ENCODE measurements around the gene CLCA1. TPM values are rescaled to one million over a fixed set of nuclear protein-coding genes. Genes with fewer than 3 reads are reported as not detected.

Gene CLCA1
- total RNA-seq, 4 donors from 2014 or later = not detected

DNA sequence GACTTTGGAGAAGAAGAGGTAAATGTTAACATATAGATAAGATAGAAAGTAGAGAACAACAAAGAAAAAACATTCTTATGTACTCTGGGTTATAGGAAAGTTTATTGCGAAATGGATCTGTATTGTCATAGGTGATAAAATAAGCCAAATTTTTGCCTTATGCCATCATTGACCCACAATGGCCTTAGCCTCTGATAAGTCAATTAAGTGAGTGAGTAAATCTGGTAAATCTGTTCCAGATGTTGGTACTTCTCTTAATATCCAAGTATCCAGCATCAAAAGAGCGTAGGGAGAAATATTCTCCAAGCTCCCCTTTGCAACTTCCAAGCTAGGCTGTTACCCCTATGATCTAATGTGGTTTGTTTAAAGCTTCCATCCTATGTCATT, 39.8 kb downstream of the CLCA1 start:
- ATAC-seq (ENCODE audit: low FRiP score) (no peak), DNase-seq (ENCODE audit: low spot score) (no peak)
- TF ChIP-seq, protein P1, sequence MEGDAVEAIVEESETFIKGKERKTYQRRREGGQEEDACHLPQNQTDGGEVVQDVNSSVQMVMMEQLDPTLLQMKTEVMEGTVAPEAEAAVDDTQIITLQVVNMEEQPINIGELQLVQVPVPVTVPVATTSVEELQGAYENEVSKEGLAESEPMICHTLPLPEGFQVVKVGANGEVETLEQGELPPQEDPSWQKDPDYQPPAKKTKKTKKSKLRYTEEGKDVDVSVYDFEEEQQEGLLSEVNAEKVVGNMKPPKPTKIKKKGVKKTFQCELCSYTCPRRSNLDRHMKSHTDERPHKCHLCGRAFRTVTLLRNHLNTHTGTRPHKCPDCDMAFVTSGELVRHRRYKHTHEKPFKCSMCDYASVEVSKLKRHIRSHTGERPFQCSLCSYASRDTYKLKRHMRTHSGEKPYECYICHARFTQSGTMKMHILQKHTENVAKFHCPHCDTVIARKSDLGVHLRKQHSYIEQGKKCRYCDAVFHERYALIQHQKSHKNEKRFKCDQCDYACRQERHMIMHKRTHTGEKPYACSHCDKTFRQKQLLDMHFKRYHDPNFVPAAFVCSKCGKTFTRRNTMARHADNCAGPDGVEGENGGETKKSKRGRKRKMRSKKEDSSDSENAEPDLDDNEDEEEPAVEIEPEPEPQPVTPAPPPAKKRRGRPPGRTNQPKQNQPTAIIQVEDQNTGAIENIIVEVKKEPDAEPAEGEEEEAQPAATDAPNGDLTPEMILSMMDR (IDR thresholded peaks at IDR 0.05) = no peak

DNA sequence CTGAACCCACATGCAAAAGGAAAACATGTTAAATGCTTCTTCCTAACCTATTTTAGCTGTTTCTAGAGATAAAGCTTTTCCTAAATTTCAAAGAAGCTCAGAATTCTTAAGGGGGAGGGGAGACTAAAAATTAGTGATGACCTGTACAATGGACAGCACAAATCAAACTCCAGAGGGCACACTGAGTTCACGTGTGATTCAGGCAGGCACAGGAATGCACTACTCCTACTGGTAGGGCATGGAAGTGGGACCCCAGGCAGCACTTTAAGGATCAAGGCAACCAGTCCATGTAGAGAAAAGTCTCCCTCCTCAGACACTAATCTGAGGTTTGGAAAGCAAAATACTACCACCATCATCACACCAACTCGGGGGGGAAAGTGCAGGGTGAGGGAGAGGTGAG, 46.9 kb downstream of the CLCA1 start:
- no peak for DNase-seq (ENCODE audit: low spot score)
- TF ChIP-seq, protein P1 (IDR thresholded peaks at IDR 0.05) = no peak
- ATAC-seq (ENCODE audit: low FRiP score) = no peak

GRCh38 chr1:86516335-86516734, 47.6 kb downstream of the CLCA1 start:
- ATAC-seq (ENCODE audit: low FRiP score) (no peak), DNase-seq (ENCODE audit: low spot score) (no peak)
- TF ChIP-seq, protein P1 (IDR thresholded peaks at IDR 0.05) = no peak

DNA sequence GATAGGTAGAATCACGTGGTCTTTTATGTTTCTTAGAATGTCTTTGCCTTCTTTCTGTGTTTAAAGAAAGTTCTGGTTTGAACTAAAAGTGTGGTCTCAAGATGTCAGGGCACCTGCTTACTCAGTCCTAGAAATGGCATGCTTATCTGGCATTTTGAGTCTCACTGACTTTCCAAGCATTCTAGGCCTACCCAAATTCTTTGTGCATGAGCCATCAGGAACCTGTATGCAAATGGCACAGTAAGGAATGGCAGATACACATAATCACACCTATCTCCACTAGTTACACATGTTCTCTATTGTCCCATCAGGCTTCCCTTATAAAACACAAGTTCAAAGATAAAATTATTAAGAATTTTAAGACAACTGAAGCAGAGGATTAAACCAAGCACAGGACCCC, 48.6 kb downstream of the CLCA1 start:
- DNase-seq (ENCODE audit: low spot score) (no peak), ATAC-seq (ENCODE audit: low FRiP score) (no peak)
- TF ChIP-seq, protein P1 (IDR thresholded peaks at IDR 0.05) = no peak

- TF ChIP-seq, protein P1 (IDR thresholded peaks at IDR 0.05) = no peak
- ATAC-seq (ENCODE audit: low FRiP score) (no peak), DNase-seq (ENCODE audit: low spot score) (no peak)
These were observed 52.2 kb downstream of the CLCA1 start for GRCh38 chr1:86520789-86521521.

GRCh38 chr1:86521522-86521891, 52.8 kb downstream of the CLCA1 start:
- TF ChIP-seq, protein P1 (IDR thresholded peaks at IDR 0.05) = no peak
- ATAC-seq (ENCODE audit: low FRiP score) = no peak

DNA sequence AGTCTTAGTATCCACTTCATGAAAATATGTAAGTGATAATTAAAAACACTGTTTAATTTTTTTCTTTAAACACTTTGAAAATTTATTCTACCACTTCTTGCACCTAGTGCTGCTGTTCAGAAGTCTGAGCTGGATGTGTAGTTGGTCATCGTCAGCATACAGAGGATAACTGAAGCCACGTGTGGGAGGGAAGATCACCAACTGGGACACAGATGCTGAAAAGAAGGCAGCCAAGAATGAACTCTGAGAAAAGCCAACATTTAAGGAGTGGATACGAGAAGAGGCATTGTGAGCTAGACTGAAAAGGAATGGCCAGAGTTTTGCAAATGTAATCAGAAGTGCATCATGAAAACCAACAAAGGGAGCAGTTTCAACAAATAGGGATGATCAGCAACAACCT, 53.5 kb downstream of the CLCA1 start:
- ATAC-seq (ENCODE audit: low FRiP score) (no peak), DNase-seq (ENCODE audit: low spot score) (no peak)
- TF ChIP-seq, protein P1 (IDR thresholded peaks at IDR 0.05) = no peak

More at GRCh38 chr1:86521522-86521891, 52.8 kb downstream of the CLCA1 start:
- DNase-seq (ENCODE audit: low spot score) = no peak

Measured in omental fat pad (tissue), 4 donors.